WTC11 (cell line): ENCODE results near the gene OR1N1. TPM values are rescaled to one million over a fixed set of nuclear protein-coding genes. Genes with fewer than 3 reads are reported as not detected.
A peak's percentile ranks its signal among the peaks of the same experiment; 100 is the strongest.

Experiments used
- ATAC-seq: fragments of 200-7000 bp; cut with Tn5 transposase; 2 replicates; pipeline ENCODE4 v1.10.0; 2021; ENCODE audit warnings: mild to moderate bottlenecking, moderate library complexity
- CTCF ChIA-PET: fragments of 300-600 bp; sonication (Branson Sonifier 250); formaldehyde crosslinking; loops from one replicate; lab custom pipeline; 2021; ENCODE audit warnings: antibody characterized with exemption; lab: Charles Lee
- POLR2A ChIA-PET: fragments of 350-600 bp; sonication (Branson Sonifier 250); formaldehyde crosslinking; loops from one replicate; lab custom pipeline; 2021; ENCODE audit warnings: antibody characterized with exemption; lab: Charles Lee
- DNase-seq: peaks from one replicate; pipeline ENCODE4 v3.0.0; 2021; ENCODE audit warnings: low spot score
- H3K27ac Mint-ChIP-seq: 2 replicates; pipeline ENCODE4 v1.8.0; 2021; ENCODE audit warnings: mixed read lengths
- H3K27me3 Mint-ChIP-seq: 2 replicates; pipeline ENCODE4 v1.8.0; 2021; ENCODE audit warnings: low read depth, mild to moderate bottlenecking, moderate library complexity, mixed read lengths
- H3K36me3 Mint-ChIP-seq: 2 replicates; pipeline ENCODE4 v1.8.0; 2021; ENCODE audit warnings: mixed read lengths
- H3K4me1 Mint-ChIP-seq: 2 replicates; pipeline ENCODE4 v1.8.0; 2022; ENCODE audit warnings: mixed read lengths
- H3K4me3 Mint-ChIP-seq: 2 replicates; pipeline ENCODE4 v1.8.0; 2021; ENCODE audit warnings: mild to moderate bottlenecking, moderate library complexity, mixed read lengths
- H3K9me3 Mint-ChIP-seq: 2 replicates; pipeline ENCODE4 v1.8.0; 2021; ENCODE audit warnings: mixed read lengths
- GRHL2 ChIP-seq: fragments of 250-450 bp; sonication (Bioruptor Pico); IDR thresholded peaks from 2 replicates; pipeline ENCODE4 v1.8.0; 2022; ENCODE audit warnings: mild to moderate bottlenecking, moderate library complexity; ENCODE audit not compliant: insufficient replicate concordance, severe bottlenecking
- MXD4 ChIP-seq: fragments of 250-450 bp; sonication (Bioruptor Pico); IDR thresholded peaks from 2 replicates; pipeline ENCODE4 v1.8.0; 2021; ENCODE audit warnings: mild to moderate bottlenecking, moderate library complexity, borderline replicate concordance
- NFE2L1 ChIP-seq: sonication (generic); formaldehyde crosslinking; IDR thresholded peaks from 2 replicates; pipeline ENCODE4 v1.8.1; 2023; ENCODE audit warnings: missing genetic modification reagents
- NR3C1 ChIP-seq: sonication (generic); formaldehyde crosslinking; conservative IDR thresholded peaks from 2 replicates; pipeline ENCODE4 v1.8.1; 2023; ENCODE audit warnings: low read depth, mild to moderate bottlenecking, missing genetic modification reagents
- SP1 ChIP-seq: sonication (generic); formaldehyde crosslinking; conservative IDR thresholded peaks from 2 replicates; pipeline ENCODE4 v1.8.1; 2022; ENCODE audit warnings: missing genetic modification reagents
- TEAD4 ChIP-seq: sonication (generic); formaldehyde crosslinking; IDR thresholded peaks from 2 replicates; pipeline ENCODE4 v1.8.0; 2022; ENCODE audit warnings: mild to moderate bottlenecking, missing genetic modification reagents
- ZNF138 ChIP-seq: sonication (generic); formaldehyde crosslinking; conservative IDR thresholded peaks from 2 replicates; pipeline ENCODE4 v1.8.1; 2022; ENCODE audit warnings: mild to moderate bottlenecking, moderate library complexity, missing genetic modification reagents
- total RNA-seq: library from RNA; stranded (reverse); gene quantifications from 3 replicates; pipeline ENCODE4 v1.2.3, GENCODE V29; 2021
- TF ChIP-seq, protein P1 (sequence below): sonication (generic); formaldehyde crosslinking; IDR thresholded peaks from 2 replicates; pipeline ENCODE4 v1.8.1; 2023; ENCODE audit warnings: mild to moderate bottlenecking, missing genetic modification reagents
- TF ChIP-seq, protein P2 (sequence below): fragments of 250-450 bp; sonication (Bioruptor Pico); IDR thresholded peaks from 2 replicates; pipeline ENCODE4 v1.9.0; 2021; ENCODE audit warnings: mild to moderate bottlenecking, borderline replicate concordance
- TF ChIP-seq, protein P3 (sequence below): sonication (generic); formaldehyde crosslinking; IDR thresholded peaks from 2 replicates; pipeline ENCODE4 v1.8.1; 2023; ENCODE audit warnings: mild to moderate bottlenecking, moderate library complexity, missing genetic modification reagents
- TF ChIP-seq, protein P4 (sequence below): sonication (generic); formaldehyde crosslinking; conservative IDR thresholded peaks from 2 replicates; pipeline ENCODE4 v1.8.1; 2022; ENCODE audit warnings: mild to moderate bottlenecking, missing genetic modification reagents
- TF ChIP-seq, protein P5 (sequence below): sonication (generic); formaldehyde crosslinking; IDR thresholded peaks from 2 replicates; pipeline ENCODE4 v1.8.0; 2023; ENCODE audit warnings: mild to moderate bottlenecking, missing genetic modification reagents
- TF ChIP-seq, protein P6 (sequence below): fragments of 200-600 bp; IDR thresholded peaks from 2 replicates; pipeline ENCODE4 v1.8.0; 2022; ENCODE audit warnings: antibody characterized with exemption

The OR1N1 gene
- total RNA-seq, 1 experiment from 2014 or later = not detected

DNA sequence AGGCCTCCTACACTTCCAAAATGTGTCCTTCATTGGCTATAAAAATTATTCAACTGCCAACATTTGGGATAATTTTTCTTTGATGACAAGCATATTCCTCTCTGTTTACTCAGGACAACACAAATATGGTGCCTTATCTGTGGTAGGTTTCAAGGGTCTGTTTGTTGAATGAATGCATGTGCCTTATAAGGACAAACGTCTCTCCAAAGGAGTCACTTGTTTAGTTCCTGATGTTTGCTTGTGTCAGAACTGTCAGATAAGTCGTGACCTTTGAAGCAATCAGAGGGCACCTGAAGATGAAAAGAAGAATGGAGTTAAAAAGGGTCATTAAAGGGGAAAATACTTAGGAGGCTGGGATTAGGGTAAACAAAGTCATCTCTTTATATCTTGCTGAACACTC, 20.1 kb downstream of the OR1N1 start:
- ChIA-PET CTCF (no interaction called here), POLR2A (no interaction called here)
- peaks cover 49% of the 10 kb centered on the region for H3K9me3 Mint-ChIP-seq
- peaks cover 18% of the 10 kb centered on the region for H3K36me3 Mint-ChIP-seq
- H3K27ac Mint-ChIP-seq = no peak overlapping the region
- H3K4me1 Mint-ChIP-seq = no peaks in the 10 kb centered on the region
- no peak for TF ChIP-seq MXD4 (CRISPR knock-in tag)
- TF ChIP-seq, protein P1, sequence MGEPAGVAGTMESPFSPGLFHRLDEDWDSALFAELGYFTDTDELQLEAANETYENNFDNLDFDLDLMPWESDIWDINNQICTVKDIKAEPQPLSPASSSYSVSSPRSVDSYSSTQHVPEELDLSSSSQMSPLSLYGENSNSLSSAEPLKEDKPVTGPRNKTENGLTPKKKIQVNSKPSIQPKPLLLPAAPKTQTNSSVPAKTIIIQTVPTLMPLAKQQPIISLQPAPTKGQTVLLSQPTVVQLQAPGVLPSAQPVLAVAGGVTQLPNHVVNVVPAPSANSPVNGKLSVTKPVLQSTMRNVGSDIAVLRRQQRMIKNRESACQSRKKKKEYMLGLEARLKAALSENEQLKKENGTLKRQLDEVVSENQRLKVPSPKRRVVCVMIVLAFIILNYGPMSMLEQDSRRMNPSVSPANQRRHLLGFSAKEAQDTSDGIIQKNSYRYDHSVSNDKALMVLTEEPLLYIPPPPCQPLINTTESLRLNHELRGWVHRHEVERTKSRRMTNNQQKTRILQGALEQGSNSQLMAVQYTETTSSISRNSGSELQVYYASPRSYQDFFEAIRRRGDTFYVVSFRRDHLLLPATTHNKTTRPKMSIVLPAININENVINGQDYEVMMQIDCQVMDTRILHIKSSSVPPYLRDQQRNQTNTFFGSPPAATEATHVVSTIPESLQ = no peak
- no peak for TF ChIP-seq SP1
- TF ChIP-seq, protein P2, sequence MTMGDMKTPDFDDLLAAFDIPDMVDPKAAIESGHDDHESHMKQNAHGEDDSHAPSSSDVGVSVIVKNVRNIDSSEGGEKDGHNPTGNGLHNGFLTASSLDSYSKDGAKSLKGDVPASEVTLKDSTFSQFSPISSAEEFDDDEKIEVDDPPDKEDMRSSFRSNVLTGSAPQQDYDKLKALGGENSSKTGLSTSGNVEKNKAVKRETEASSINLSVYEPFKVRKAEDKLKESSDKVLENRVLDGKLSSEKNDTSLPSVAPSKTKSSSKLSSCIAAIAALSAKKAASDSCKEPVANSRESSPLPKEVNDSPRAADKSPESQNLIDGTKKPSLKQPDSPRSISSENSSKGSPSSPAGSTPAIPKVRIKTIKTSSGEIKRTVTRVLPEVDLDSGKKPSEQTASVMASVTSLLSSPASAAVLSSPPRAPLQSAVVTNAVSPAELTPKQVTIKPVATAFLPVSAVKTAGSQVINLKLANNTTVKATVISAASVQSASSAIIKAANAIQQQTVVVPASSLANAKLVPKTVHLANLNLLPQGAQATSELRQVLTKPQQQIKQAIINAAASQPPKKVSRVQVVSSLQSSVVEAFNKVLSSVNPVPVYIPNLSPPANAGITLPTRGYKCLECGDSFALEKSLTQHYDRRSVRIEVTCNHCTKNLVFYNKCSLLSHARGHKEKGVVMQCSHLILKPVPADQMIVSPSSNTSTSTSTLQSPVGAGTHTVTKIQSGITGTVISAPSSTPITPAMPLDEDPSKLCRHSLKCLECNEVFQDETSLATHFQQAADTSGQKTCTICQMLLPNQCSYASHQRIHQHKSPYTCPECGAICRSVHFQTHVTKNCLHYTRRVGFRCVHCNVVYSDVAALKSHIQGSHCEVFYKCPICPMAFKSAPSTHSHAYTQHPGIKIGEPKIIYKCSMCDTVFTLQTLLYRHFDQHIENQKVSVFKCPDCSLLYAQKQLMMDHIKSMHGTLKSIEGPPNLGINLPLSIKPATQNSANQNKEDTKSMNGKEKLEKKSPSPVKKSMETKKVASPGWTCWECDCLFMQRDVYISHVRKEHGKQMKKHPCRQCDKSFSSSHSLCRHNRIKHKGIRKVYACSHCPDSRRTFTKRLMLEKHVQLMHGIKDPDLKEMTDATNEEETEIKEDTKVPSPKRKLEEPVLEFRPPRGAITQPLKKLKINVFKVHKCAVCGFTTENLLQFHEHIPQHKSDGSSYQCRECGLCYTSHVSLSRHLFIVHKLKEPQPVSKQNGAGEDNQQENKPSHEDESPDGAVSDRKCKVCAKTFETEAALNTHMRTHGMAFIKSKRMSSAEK = no peak
- TF ChIP-seq, protein P3, sequence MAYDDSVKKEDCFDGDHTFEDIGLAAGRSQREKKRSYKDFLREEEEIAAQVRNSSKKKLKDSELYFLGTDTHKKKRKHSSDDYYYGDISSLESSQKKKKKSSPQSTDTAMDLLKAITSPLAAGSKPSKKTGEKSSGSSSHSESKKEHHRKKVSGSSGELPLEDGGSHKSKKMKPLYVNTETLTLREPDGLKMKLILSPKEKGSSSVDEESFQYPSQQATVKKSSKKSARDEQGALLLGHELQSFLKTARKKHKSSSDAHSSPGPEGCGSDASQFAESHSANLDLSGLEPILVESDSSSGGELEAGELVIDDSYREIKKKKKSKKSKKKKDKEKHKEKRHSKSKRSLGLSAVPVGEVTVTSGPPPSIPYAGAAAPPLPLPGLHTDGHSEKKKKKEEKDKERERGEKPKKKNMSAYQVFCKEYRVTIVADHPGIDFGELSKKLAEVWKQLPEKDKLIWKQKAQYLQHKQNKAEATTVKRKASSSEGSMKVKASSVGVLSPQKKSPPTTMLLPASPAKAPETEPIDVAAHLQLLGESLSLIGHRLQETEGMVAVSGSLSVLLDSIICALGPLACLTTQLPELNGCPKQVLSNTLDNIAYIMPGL (CRISPR knock-in tag) = no peak
- TF ChIP-seq, protein P4, sequence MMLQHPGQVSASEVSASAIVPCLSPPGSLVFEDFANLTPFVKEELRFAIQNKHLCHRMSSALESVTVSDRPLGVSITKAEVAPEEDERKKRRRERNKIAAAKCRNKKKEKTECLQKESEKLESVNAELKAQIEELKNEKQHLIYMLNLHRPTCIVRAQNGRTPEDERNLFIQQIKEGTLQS (CRISPR knock-in tag) = no peak
- no peak for TF ChIP-seq ZNF138 (CRISPR knock-in tag)
- no peak for TF ChIP-seq GRHL2
- TF ChIP-seq TEAD4 = no peak
- no peak for ATAC-seq
- H3K4me3 Mint-ChIP-seq = no peak overlapping the region
- DNase-seq = no peak
- peaks cover 56% of the 10 kb centered on the region for H3K27me3 Mint-ChIP-seq

DNA sequence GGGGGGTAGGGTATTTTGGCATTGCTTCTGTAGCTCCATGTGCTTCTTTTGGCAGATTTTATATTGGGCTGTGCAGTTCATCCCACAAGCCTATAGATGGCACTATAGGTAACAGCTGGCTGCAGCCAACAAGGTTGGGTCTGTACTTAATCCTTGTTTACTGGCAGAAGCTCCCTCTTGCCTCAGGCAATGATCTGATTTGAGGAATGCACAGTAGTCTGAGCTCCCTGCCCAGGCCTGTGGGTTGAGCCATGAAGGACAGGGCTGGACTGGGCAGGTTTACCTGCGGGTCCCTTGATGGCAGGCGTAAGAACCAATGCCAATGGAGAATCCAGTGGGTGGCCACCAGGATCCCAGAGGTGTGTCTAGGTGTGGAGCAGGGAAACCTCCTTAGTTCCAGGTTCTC, 28.2 kb downstream of the OR1N1 start:
- ATAC-seq = peak; percentile 94

More for the DNA sequence above, 28.2 kb downstream of the OR1N1 start:
- peaks cover 20% of the 10 kb centered on the region; the same call in 1 of the 2 replicates for H3K36me3 Mint-ChIP-seq
- no peak overlapping the region for H3K4me3 Mint-ChIP-seq
- H3K9me3 Mint-ChIP-seq = peaks cover 72% of the 10 kb centered on the region
- H3K4me1 Mint-ChIP-seq = 0 out of 2 replicates have a peak, but pooled peaks cover 2% of the 10 kb centered on the region
- POLR2A ChIA-PET = no interaction called here
- no peak overlapping the region for H3K27ac Mint-ChIP-seq
- TF ChIP-seq, protein P5, sequence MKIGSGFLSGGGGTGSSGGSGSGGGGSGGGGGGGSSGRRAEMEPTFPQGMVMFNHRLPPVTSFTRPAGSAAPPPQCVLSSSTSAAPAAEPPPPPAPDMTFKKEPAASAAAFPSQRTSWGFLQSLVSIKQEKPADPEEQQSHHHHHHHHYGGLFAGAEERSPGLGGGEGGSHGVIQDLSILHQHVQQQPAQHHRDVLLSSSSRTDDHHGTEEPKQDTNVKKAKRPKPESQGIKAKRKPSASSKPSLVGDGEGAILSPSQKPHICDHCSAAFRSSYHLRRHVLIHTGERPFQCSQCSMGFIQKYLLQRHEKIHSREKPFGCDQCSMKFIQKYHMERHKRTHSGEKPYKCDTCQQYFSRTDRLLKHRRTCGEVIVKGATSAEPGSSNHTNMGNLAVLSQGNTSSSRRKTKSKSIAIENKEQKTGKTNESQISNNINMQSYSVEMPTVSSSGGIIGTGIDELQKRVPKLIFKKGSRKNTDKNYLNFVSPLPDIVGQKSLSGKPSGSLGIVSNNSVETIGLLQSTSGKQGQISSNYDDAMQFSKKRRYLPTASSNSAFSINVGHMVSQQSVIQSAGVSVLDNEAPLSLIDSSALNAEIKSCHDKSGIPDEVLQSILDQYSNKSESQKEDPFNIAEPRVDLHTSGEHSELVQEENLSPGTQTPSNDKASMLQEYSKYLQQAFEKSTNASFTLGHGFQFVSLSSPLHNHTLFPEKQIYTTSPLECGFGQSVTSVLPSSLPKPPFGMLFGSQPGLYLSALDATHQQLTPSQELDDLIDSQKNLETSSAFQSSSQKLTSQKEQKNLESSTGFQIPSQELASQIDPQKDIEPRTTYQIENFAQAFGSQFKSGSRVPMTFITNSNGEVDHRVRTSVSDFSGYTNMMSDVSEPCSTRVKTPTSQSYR (CRISPR knock-in tag) = no peak
- TF ChIP-seq NFE2L1 = no peak
- TF ChIP-seq, protein P6, sequence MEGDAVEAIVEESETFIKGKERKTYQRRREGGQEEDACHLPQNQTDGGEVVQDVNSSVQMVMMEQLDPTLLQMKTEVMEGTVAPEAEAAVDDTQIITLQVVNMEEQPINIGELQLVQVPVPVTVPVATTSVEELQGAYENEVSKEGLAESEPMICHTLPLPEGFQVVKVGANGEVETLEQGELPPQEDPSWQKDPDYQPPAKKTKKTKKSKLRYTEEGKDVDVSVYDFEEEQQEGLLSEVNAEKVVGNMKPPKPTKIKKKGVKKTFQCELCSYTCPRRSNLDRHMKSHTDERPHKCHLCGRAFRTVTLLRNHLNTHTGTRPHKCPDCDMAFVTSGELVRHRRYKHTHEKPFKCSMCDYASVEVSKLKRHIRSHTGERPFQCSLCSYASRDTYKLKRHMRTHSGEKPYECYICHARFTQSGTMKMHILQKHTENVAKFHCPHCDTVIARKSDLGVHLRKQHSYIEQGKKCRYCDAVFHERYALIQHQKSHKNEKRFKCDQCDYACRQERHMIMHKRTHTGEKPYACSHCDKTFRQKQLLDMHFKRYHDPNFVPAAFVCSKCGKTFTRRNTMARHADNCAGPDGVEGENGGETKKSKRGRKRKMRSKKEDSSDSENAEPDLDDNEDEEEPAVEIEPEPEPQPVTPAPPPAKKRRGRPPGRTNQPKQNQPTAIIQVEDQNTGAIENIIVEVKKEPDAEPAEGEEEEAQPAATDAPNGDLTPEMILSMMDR = peak; percentile 60
- TF ChIP-seq SP1 = no peak
- TF ChIP-seq ZNF138 (CRISPR knock-in tag) = no peak
- TF ChIP-seq NR3C1 (CRISPR knock-in tag) = no peak
- peaks cover 49% of the 10 kb centered on the region for H3K27me3 Mint-ChIP-seq
- CTCF ChIA-PET = interaction anchor here (0.6 to 1.9 kb wide), 20 partner anchors 9 to 493 kb away, joined by 3 to 19 read pairs (median 4); no protein-coding TSS in a partner anchor
- peak; percentile 27 for DNase-seq
